ELF-1 (cell line): ENCODE data around the gene SLC12A3.

Source experiments
- DNase-seq: peaks from one replicate; pipeline ENCODE4 v3.0.0-alpha.2; 2016; ENCODE audit warnings: low read depth, low spot score

SLC12A3 gene

GRCh38 chr16:56889206-56889605, 24.2 kb downstream of the SLC12A3 start:
- DNase-seq, result peak; percentile 73

DNA sequence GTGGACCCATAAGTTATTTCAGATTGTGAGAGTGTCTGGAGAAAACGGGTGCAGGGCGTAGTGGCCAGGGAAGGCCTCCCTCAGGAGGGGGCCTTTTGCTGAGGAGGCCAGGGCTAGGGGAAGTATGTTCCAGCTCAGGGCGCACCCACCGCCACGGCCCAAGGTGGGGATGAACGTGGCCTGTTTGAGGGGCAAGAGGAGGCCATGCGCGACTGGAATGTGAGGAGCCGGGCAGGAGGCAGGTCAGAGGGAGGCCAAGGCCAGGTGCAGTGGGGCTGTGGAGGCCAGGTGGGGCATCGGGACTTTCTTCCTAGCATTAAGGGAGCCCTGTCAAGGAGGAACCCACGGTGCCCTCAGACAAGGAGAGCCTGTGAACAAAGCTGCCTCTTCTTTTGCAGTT, 26.7 kb downstream of the SLC12A3 start:
- no peak for DNase-seq

DNA sequence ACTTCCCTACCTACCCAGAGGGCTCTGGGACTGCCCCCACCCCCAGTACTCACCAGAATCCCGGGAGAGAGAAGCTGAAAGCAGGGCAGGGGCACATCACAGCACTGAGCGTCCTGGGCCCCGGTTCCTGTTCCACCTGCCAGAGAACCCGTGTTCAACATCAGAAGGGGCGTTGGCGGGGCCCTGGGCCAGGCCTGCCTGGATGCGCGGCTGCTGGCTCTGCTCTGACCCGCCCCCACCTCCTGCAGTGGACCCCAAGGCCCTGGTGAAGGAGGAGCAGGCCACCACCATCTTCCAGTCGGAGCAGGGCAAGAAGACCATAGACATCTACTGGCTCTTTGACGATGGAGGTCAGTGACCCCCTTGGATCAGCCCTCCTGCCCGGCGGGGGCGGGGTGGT, 27.7 kb downstream of the SLC12A3 start:
- no peak for DNase-seq

DNA sequence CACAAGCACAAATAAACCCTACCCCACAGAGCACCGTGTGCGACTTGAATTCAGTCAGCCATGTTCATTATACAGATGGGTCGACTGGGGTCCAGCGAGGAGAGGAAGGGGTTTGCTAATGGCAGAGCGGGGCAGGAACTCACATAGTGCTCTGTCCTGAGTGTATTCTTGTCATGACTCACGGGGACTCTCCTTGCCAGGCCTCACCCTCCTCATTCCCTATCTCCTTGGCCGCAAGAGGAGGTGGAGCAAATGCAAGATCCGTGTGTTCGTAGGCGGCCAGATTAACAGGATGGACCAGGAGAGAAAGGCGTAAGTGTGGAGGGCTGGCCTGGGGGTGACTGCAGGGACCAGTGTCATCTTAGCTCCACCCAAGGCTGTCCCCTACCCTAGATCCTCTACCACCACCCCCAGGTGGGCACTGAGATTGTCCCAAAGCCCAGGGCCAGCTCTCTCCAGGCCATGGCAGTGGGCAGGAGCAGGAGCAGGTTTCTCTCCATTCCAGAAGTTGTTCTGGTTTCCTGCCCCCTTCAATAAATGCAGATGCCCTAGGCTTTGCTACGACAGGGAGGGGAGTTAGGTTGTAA, 29.4 kb downstream of the SLC12A3 start:
- DNase-seq, result peak; percentile 72

DNA sequence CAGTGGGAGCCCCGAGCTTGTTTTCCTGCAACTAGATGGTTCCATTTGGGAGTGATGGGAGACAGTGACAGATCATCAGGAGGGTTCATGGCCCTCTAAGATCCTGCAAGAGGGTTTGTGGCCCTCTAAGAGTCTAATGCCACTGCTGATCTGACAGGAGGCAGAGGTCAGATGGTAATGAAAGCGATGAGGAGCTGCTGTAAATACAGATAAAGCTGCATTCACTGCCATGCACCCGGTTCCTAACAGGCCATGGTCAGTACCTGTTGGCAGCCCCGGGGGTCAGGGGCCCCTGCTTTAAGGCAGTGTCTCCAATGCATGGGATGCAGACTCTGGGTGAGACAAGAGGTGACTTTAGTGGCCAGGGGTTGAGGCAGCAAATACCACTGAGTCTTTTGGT, 30.8 kb downstream of the SLC12A3 start:
- no peak for DNase-seq

DNA sequence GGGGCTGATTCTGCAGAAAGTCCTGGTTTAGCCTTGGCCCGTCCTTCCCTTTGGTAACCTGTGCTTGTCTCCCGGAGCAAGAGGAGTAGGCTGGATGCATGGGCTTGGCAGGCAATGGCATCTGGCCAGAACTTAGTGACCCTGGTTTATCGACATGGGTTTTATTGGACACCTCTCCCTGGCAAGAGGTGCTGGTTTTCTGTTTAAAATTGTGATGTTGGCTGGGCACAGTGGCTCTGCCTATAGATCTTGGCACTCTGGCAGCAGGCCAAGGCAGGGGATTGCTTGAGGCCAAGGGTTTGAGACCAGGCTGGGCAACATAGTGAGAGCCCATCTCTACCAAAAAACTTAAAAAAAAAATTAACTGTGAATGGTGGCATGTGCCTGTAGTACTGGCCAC, 31.2 kb downstream of the SLC12A3 start:
- no peak for DNase-seq

DNA sequence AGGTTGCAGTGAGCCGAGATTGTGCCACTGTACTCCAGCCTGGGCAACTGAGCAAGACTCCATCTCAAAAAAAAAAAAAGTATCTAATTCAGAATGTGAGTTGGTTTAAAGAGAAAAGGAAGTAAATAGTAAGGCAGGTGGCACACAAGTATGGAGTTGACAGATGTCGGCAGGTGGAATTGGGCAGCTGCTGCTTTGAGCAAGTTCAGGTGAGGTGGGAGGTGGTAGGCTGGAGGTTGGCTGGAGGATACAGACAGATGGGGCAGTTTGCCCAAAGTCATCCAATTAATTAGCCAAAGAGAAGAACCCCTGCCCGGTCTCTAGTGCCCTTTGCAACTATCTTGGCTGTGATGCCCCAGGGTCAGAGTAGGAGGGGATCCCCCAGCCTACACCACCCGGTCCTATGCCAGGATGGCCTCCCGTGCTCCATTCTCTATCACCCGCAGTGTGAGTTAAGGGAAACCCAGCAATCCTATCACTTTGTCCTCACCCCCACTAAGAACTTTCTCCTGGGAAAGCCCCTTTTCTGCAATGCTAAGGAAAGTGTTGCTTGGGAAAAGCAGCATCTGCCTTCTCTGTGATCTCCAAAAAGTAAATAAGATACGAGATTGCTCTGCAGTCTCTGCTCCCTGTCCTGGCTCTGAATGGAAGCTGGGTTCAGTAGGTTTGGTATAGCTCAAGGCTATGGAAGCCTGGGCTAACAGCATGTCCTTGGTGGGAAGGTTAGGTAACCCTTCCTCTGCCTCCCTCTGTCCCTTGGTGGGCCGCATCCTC, 32.2 kb downstream of the SLC12A3 start:
- no peak for DNase-seq

DNA sequence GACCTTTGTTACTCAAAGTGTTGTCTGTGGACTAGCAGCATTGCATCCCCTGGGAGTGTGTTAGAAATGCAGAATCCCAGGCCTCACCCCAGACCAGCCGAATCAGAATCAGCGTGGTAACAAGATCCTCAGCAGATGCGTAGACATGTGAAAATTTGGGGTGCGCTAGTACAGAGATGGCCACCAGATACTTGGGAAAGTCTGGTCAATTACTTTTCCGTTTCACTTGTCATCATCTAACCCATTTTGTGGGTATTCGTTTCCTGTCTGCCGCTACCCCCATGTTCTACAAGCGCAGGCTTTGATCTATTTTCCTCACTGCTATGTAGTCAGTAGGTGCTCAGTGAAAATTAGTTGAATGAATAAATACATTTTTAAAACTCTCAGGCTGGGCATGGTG, 33.8 kb downstream of the SLC12A3 start:
- no peak for DNase-seq

DNA sequence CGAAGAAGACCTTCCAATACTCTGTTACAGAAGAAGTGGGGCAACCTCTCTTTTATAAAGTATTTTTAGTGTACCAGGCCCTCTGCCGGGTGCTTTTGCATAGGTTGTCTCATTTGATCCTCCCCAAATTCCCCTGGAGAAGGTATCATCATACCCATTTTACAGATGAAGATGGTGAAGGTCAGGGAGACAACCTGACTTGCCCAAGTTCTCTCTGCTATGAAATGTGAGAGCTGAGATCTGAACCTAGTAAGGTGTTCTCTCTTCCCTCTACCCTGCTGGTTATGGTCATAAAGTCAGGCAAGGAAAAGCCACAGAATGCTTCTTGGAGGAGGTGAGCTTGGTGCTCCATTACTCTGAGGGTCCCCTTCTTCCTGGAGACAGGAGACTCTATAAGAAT, 38.9 kb downstream of the SLC12A3 start:
- DNase-seq, result no peak

- DNase-seq, result no peak
Observed at GRCh38 chr16:56907401-56907800, 42.4 kb downstream of the SLC12A3 start.

GRCh38 chr16:56909527-56909979, 44.5 kb downstream of the SLC12A3 start:
- peak; percentile 46 for DNase-seq

GRCh38 chr16:56910112-56910511, 45.1 kb downstream of the SLC12A3 start:
- DNase-seq, result no peak

DNA sequence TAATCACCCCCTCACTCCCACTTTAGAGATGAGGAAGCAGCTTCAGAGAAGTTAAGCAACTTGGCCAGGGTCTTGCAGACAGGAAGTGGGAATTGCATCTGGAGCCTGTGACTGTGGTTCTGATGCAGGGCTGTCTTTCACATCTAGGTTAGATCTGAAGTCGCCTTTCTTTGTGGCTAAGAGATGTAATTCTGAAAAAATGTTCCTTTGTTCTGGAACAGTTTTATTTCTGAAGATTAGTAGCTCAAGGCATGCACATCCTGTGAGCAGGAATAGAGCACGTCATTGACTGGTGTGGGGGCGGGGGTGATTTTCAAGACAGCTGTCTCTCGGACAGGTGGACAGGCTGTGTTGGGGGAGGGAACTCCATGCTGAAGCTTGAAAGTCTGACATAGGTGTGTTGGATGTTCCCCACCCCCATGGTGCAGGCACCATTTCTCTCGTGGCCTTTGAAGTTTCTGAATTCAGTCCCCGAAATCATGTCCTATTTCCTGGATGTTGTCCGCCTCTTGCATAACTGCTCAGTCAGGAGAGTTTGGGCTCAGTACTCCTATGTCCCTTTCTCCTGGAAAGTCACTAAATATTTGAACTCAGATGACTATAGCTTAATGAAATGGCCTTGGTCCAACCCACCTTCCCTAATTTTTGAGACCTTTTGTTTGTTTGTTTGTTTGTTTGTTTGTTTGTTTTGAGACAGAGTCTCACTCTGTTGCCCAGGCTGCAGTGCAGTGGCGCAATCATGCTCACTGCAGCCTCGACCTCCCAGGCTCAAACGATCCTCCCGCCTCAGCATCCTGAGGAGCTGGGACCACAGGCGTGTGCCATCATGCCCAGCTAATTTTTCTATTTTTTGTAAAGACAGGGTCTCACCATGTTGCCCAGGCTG, 45.9 kb downstream of the SLC12A3 start:
- DNase-seq, result peak; percentile 27

- peak; percentile 68 for DNase-seq
Observed at GRCh38 chr16:56911771-56912571, 47.0 kb downstream of the SLC12A3 start.

DNA sequence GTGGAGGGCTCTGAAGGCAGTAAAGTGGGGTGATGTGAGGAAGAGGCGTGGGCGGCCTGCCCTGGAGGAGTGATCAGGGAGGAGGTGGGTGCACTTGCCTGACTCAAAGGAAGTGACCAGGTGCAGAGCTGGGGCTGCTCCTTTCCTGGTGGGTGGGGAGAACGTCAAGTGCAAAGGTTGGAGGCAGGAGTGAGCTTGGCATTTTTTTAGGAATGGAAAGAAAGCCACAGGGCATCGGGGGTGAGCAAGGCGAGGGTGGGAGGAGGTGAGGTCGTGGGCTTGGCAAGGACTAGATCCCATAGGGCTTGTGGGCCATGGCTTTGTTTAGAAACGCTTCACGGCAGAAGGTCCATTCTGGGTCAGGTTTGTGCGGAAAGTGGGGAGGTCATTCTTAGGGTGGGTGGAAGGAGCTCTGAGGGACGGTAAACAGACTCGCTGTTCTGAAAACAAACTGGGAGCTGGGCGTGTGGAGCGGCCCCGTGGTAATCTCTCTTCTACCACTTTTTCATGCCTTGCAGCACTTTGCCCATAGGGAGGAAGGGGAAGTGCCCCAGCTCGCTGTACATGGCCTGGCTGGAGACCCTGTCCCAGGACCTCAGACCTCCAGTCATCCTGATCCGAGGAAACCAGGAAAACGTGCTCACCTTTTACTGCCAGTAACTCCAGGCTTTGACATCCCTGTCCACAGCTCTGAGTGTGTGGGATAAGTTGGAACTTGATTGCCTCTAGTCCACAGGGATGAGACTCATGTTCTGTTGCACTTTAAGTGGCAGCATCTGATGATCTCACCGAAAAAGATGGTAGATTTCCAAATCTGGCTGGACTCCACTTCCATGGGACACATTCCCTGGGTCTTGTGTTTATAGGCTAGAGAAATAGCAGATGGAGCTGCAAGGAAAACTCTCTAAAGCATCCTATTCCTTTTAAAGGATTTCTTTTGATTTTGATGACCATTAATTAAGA, 48.0 kb downstream of the SLC12A3 start:
- DNase-seq, result no peak

DNA sequence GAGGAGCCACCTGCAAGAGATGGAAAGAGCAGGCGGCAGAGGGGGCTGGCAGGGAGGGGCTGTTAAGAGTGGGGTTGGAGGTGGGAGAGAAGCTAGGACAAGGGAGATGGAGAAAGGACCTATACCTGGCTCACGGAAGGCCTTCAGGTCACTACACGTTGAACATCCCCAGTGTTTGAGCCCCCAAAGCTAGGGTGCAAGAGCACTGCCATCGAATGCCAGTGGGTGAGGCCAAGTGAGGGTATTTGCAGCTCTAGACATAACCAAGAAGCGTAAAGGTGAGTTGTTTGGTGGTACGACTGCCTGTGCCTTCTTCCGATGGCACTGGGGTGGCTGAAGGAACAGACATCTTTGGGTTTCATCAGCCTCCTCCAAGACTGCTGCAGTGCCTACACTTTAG, 49.9 kb downstream of the SLC12A3 start:
- DNase-seq, result no peak

- no peak for DNase-seq
Observed at GRCh38 chr16:56915336-56916119, 50.5 kb downstream of the SLC12A3 start.

- DNase-seq, result no peak
Observed at GRCh38 chr16:56916571-56917403, 51.8 kb downstream of the SLC12A3 start.
